K562 (cell line): ENCODE data around the gene RALGAPA2. TPM values are rescaled to one million over a fixed set of nuclear protein-coding genes. Genes with fewer than 3 reads are reported as not detected.

ENCODE experiments used
- ATAC-seq: fragments of 200-7000 bp; cut with Tn5 transposase; 3 replicates; pipeline ENCODE4 v1.9.1; 2020; ENCODE audit warnings: moderate library complexity
- BruUV-seq: library from RNA; stranded (reverse); fragments of 400-500 nt; replicated peaks from 2 replicates; lab custom pipeline; 2021; lab: Mats Ljungman, UMichigan
- CTCF ChIA-PET: fragments of 300-600 bp; formaldehyde crosslinking; extraction: SDS; loops from one replicate; lab custom pipeline; 2021; ENCODE audit warnings: low intra/inter-chr PET ratio; lab: Yijun Ruan, JAX
- POLR2A ChIA-PET: fragments of 300-600, 350-650 bp; sonication (Branson Sonifier 250); formaldehyde crosslinking; extraction: SDS; loops from one replicate; lab custom pipeline; 2021; ENCODE audit warnings: antibody characterized with exemption, inconsistent platforms; lab: Yijun Ruan, JAX
- DNase-seq, 4 experiments: peaks; one replicate each; pipeline versions ENCODE4 v3.0.0 to v3.0.0-alpha.2; 2011 to 2018; ENCODE audit warnings: low spot score in 3 of 4, mixed read lengths in 3 of 4; ENCODE audit errors: extremely low read depth in 1 of 4
- FAIRE-seq: peaks from 2 replicates; lab custom pipeline; 2011; peaks lifted over from hg19 to GRCh38; lab: Jason Lieb, UNC
- H2AFZ ChIP-seq: 2 replicates; pipeline ENCODE4 v1.6.0; 2011; ENCODE audit warnings: low read depth, low read length, control low read depth, inconsistent platforms
- H3K27ac ChIP-seq: fragments of 200-600 bp; 3 replicates; pipeline ENCODE4 v1.8.0; 2011; ENCODE audit warnings: low read depth, mild to moderate bottlenecking, control low read depth, inconsistent platforms, low read length, moderate library complexity, mixed read lengths; ENCODE audit errors: extremely low read depth
- H3K27me3 ChIP-seq, 2 experiments: fragments of 300-600 bp in 1 of 2; 2 replicates in 1 of 2; 3 replicates in 1 of 2; pipeline versions ENCODE4 v1.6.0 to v1.8.0; 2011; ENCODE audit warnings: inconsistent platforms in 2 of 2, low read length in 2 of 2, mild to moderate bottlenecking in 1 of 2, mixed read lengths in 1 of 2, moderate library complexity in 1 of 2; ENCODE audit not compliant: control insufficient read depth in 2 of 2, insufficient read depth in 2 of 2
- H3K36me3 ChIP-seq: fragments of 300-600 bp; 3 replicates; pipeline ENCODE4 v1.8.0; 2011; ENCODE audit warnings: mild to moderate bottlenecking, low read length, inconsistent platforms; ENCODE audit not compliant: control insufficient read depth, insufficient read depth
- H3K4me1 ChIP-seq, 2 experiments: fragments of 200-600 bp in 1 of 2; replicated peaks in 1 of 2; 2 replicates in 1 of 2; 3 replicates in 1 of 2; pipeline versions ENCODE4 v1.5.1 to v1.8.0; 2011; ENCODE audit warnings: inconsistent platforms in 2 of 2, low read length in 2 of 2, mild to moderate bottlenecking in 1 of 2, mixed read lengths in 1 of 2, moderate library complexity in 1 of 2; ENCODE audit not compliant: control insufficient read depth in 2 of 2, insufficient read depth in 2 of 2
- H3K4me2 ChIP-seq: 2 replicates; pipeline ENCODE4 v1.6.1; 2011; ENCODE audit warnings: low read length, control low read depth, inconsistent platforms, mixed read lengths; ENCODE audit not compliant: insufficient read depth
- H3K4me3 ChIP-seq: fragments of 200-600 bp; sonication (generic), shearing (Covaris generic); 2 replicates; pipeline ENCODE4 v1.5.1; 2016; ENCODE audit warnings: control low read depth, inconsistent platforms
- H3K79me2 ChIP-seq: fragments of 200-600 bp; 3 replicates; pipeline ENCODE4 v1.8.0; 2011; ENCODE audit warnings: low read length, inconsistent platforms; ENCODE audit not compliant: control insufficient read depth, insufficient read depth
- H3K9ac ChIP-seq, 2 experiments: 2 replicates each; pipeline versions ENCODE4 v1.6.0 to v1.6.1; 2011; ENCODE audit warnings: low read depth in 2 of 2, low read length in 2 of 2, control low read depth in 1 of 2, inconsistent platforms in 1 of 2, mild to moderate bottlenecking in 1 of 2, mixed read lengths in 1 of 2; ENCODE audit not compliant: insufficient read depth in 1 of 2
- H3K9me1 ChIP-seq: one replicate; pipeline ENCODE4 v1.6.0; 2011; ENCODE audit warnings: inconsistent platforms, mild to moderate bottlenecking, low read length, moderate library complexity; ENCODE audit not compliant: control insufficient read depth, insufficient read depth
- H3K9me3 ChIP-seq: replicated peaks from 2 replicates; pipeline ENCODE4 v1.5.1; 2011; ENCODE audit warnings: low read depth, low read length, inconsistent platforms; ENCODE audit not compliant: control insufficient read depth, insufficient read depth
- H4K20me1 ChIP-seq: replicated peaks from 2 replicates; pipeline ENCODE4 v1.6.1; 2011; ENCODE audit warnings: low read length, inconsistent platforms, mixed read lengths; ENCODE audit not compliant: control insufficient read depth, insufficient read depth
- FIP1L1 ChIP-seq: fragments of 200-400 bp; formaldehyde crosslinking; IDR thresholded peaks from 2 replicates; pipeline ENCODE4 v1.6.1; 2018; ENCODE audit warnings: mild to moderate bottlenecking, low read depth, low read length; ENCODE audit not compliant: poor library complexity, severe bottlenecking
- FOS ChIP-seq: IDR thresholded peaks from 3 replicates; pipeline ENCODE4 v1.6.1; 2011; ENCODE audit not compliant: insufficient read length; ENCODE audit errors: extremely low read depth
- GATA2 ChIP-seq: sonication (generic); formaldehyde crosslinking; IDR thresholded peaks from 2 replicates; pipeline ENCODE4 v1.4.0; 2020; ENCODE audit warnings: mild to moderate bottlenecking, missing genetic modification reagents
- KLF13 ChIP-seq: fragments of 450-650 bp; IDR thresholded peaks from 2 replicates; pipeline ENCODE4 v1.6.1; 2016; ENCODE audit warnings: missing genetic modification characterization, low read depth, mild to moderate bottlenecking, missing compliant biosample characterization, moderate library complexity, borderline replicate concordance
- MEF2A ChIP-seq: IDR thresholded peaks from 2 replicates; pipeline ENCODE4 v1.6.1; 2011; ENCODE audit warnings: low read depth, mild to moderate bottlenecking, low read length, moderate library complexity; ENCODE audit not compliant: control insufficient read depth
- NELFE ChIP-seq: IDR thresholded peaks from 2 replicates; pipeline ENCODE4 v1.6.1; 2011; ENCODE audit warnings: mild to moderate bottlenecking; ENCODE audit not compliant: insufficient read depth, insufficient read length
- NKRF ChIP-seq: fragments of 450-650 bp; IDR thresholded peaks from 2 replicates; pipeline ENCODE4 v1.6.1; 2016; ENCODE audit warnings: borderline replicate concordance
- PHB2 ChIP-seq: fragments of 450-650 bp; IDR thresholded peaks from 2 replicates; pipeline ENCODE4 v1.6.1; 2017; ENCODE audit warnings: low read depth
- PREB ChIP-seq: sonication (generic); formaldehyde crosslinking; IDR thresholded peaks from 2 replicates; pipeline ENCODE4 v1.8.1; 2023; ENCODE audit warnings: mild to moderate bottlenecking, missing genetic modification reagents
- SMAD3 ChIP-seq: fragments of 450-650 bp; formaldehyde crosslinking; conservative IDR thresholded peaks from 2 replicates; pipeline ENCODE4 v1.4.0; 2020; ENCODE audit warnings: mild to moderate bottlenecking
- SNRNP70 ChIP-seq: fragments of 200-400 bp; formaldehyde crosslinking; optimal IDR thresholded peaks from 2 replicates; pipeline ENCODE3; 2017; ENCODE audit warnings: low read depth, low read length
- ZKSCAN8 ChIP-seq: fragments of 200-800 bp; sonication (Bioruptor generic); IDR thresholded peaks from 2 replicates; pipeline ENCODE4 v1.6.1; 2016; ENCODE audit warnings: missing genetic modification characterization, missing compliant biosample characterization
- WGBS: fragments of 100-300 bp; shearing (Covaris generic); methylation state at CpG from one replicate; pipeline ENCODE4 v1.1.6; 2016; ENCODE audit warnings: low coverage, mixed read lengths; ENCODE audit not compliant: insufficient coverage; ENCODE audit errors: missing lambda C conversion rate; 5-methylcytosine and 5-hydroxymethylcytosine counted together
- in situ Hi-C: fragments of 300-500 bp; cut with MboI; formaldehyde crosslinking; loops from 4 replicates; pipeline ENCODE4 v1.15.0; 2018; ENCODE audit warnings: inconsistent platforms, mixed read lengths
- intact Hi-C: fragments of 100-400 bp; cut with micrococcal nuclease; formaldehyde crosslinking; loops from 2 replicates; pipeline ENCODE4 v1.14.2; 2022
- polyA plus RNA-seq, 8 experiments: library from polyadenylated mRNA; depleted of rRNA in 4 of 8; stranded (reverse) in 5 of 8; unstranded in 3 of 8; fragments of >200 nt; fragmentation: Nextera tagmentation in 2 of 8; fragmentation: Illumina TruSeq in 1 of 8; extraction: Ambion mirVana in 2 of 8; extraction: Trizol in 1 of 8; gene quantifications; 2 replicates each; pipeline versions ENCODE4 v1.2.1 to v1.2.3, GENCODE V29; 2011 to 2014; ENCODE audit warnings: inconsistent platforms in 1 of 8, missing spikeins in 1 of 8
- total RNA-seq, 7 experiments: library from RNA; depleted of rRNA in 6 of 7; stranded (reverse); fragments of >200 nt in 6 of 7; fragmentation: Illumina TruSeq in 2 of 7; extraction: Trizol in 2 of 7; gene quantifications; 2 replicates each; pipeline versions ENCODE4 v1.2.1 to v1.2.3, GENCODE V29; 2011 to 2021; ENCODE audit warnings: low replicate concordance in 1 of 7

RALGAPA2 gene
- total and polyA plus RNA-seq, 9 of the 15 experiments (the other 6 are each of a cell fraction or from before 2014, with no cell fraction given): 0.35 to 2.7 (median 1.4) TPM

GRCh38 chr20:20561841-20562240, 150.6 kb downstream of the RALGAPA2 start (continued):
- TF ChIP-seq NKRF (no peak), FIP1L1 (no peak)

DNA sequence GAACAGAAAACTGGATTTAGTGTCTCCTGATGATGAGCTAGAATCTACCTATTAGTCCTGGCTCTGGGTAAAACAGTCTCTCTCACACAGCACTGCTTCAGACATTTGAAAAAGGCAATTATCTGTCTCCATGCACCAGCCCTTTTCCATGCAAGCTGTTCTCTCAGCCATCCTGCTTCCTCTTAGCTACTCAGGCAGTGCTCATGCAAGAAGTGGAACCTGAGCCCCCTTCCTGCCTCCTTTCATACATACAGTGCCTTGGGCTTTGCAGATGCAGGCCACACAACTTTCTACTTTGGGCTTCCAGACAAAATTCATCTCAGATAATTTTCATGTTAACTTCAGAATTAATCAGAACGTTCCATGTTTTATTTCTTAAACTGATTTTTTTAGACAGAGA, 151.3 kb downstream of the RALGAPA2 start:
- no peak overlapping the region for H3K9ac ChIP-seq
- H4K20me1 ChIP-seq: no peaks in the 10 kb centered on the region
- no peaks in the 10 kb centered on the region for H3K27me3 ChIP-seq
- H3K9me3 ChIP-seq: no peaks in the 10 kb centered on the region
- H3K36me3 ChIP-seq: no peaks in the 10 kb centered on the region
- no peak for TF ChIP-seq GATA2 (CRISPR knock-in tag)
- TF ChIP-seq PHB2: no peak
- TF ChIP-seq FOS: no peak
- no peak for TF ChIP-seq ZKSCAN8 (CRISPR knock-in tag)
- TF ChIP-seq PREB (CRISPR knock-in tag): no peak
- TF ChIP-seq MEF2A: no peak
- TF ChIP-seq KLF13: no peak
- TF ChIP-seq SMAD3 (CRISPR knock-in tag): no peak
- TF ChIP-seq SNRNP70: no peak
- TF ChIP-seq NELFE: no peak
- ATAC-seq: no peak
- no peak overlapping the region for H3K27ac ChIP-seq
- no peak for FAIRE-seq
- in situ Hi-C loops (loop anchor here (25.0 kb wide), 1 partner anchor 474 kb away; no protein-coding TSS in a partner anchor), intact Hi-C loops (no loop called here)
- no peaks in the 10 kb centered on the region for H3K9me1 ChIP-seq
- no peaks in the 10 kb centered on the region for H3K4me1 ChIP-seq
- H3K79me2 ChIP-seq: no peaks in the 10 kb centered on the region
- ChIA-PET CTCF (no interaction called here), POLR2A (no interaction called here)
- BruUV-seq: no TSS peak
- no peak overlapping the region for H3K4me3 ChIP-seq
- no peak overlapping the region for H3K4me2 ChIP-seq
- H2AFZ ChIP-seq: no peak overlapping the region
- 0% methylated on average over 1 of the region's 1 CpG for WGBS
- DNase-seq: no peak
